ENCODE data around the gene DENND2A.

The DENND2A gene

GRCh38 chr7:140594131-140594691 is 46.4 kb downstream of the DENND2A start:
- DNase-seq (ENCODE audit: insufficient read length, low spot score) = no peak
- no peak for FAIRE-seq
- no peak for TF ChIP-seq POLR2AphosphoS5 (IDR thresholded peaks at IDR 0.05; ENCODE audit: low read depth, low read length)
- no peak for TF ChIP-seq TAF1 (IDR thresholded peaks at IDR 0.05; ENCODE audit: low read depth, low read length)
- no peak for TF ChIP-seq PAX5 (IDR thresholded peaks at IDR 0.05; ENCODE audit: insufficient read depth, low read length, severe bottlenecking)
- TF ChIP-seq POU2F2 (IDR thresholded peaks at IDR 0.05; ENCODE audit: low read depth, low read length) = no peak
- no peak for TF ChIP-seq POLR2A (IDR thresholded peaks at IDR 0.05; ENCODE audit: low read depth, low read length)
- no peak for TF ChIP-seq SPI1 (IDR thresholded peaks at IDR 0.05; ENCODE audit: low read depth, low read length)

GRCh38 chr7:140593672-140593982 is 47.0 kb downstream of the DENND2A start:
- no peak for TF ChIP-seq POU2F2 (IDR thresholded peaks at IDR 0.05; ENCODE audit: low read depth, low read length)
- TF ChIP-seq PAX5 (IDR thresholded peaks at IDR 0.05; ENCODE audit: insufficient read depth, low read length, severe bottlenecking) = no peak
- no peak for TF ChIP-seq TAF1 (IDR thresholded peaks at IDR 0.05; ENCODE audit: low read depth, low read length)
- no peak for TF ChIP-seq SPI1 (IDR thresholded peaks at IDR 0.05; ENCODE audit: low read depth, low read length)
- TF ChIP-seq POLR2A (IDR thresholded peaks at IDR 0.05; ENCODE audit: low read depth, low read length) = no peak
- no peak for TF ChIP-seq POLR2AphosphoS5 (IDR thresholded peaks at IDR 0.05; ENCODE audit: low read depth, low read length)
- no peak for FAIRE-seq
- no peak for DNase-seq (ENCODE audit: insufficient read length, low spot score)

GRCh38 chr7:140592964-140593671 is 47.5 kb downstream of the DENND2A start:
- DNase-seq (ENCODE audit: insufficient read length, low spot score) (no peak), FAIRE-seq (no peak)
- TF ChIP-seq SPI1 (IDR thresholded peaks at IDR 0.05; ENCODE audit: low read depth, low read length) (no peak), PAX5 (IDR thresholded peaks at IDR 0.05; ENCODE audit: insufficient read depth, low read length, severe bottlenecking) (no peak), POLR2AphosphoS5 (IDR thresholded peaks at IDR 0.05; ENCODE audit: low read depth, low read length) (no peak)

DNA sequence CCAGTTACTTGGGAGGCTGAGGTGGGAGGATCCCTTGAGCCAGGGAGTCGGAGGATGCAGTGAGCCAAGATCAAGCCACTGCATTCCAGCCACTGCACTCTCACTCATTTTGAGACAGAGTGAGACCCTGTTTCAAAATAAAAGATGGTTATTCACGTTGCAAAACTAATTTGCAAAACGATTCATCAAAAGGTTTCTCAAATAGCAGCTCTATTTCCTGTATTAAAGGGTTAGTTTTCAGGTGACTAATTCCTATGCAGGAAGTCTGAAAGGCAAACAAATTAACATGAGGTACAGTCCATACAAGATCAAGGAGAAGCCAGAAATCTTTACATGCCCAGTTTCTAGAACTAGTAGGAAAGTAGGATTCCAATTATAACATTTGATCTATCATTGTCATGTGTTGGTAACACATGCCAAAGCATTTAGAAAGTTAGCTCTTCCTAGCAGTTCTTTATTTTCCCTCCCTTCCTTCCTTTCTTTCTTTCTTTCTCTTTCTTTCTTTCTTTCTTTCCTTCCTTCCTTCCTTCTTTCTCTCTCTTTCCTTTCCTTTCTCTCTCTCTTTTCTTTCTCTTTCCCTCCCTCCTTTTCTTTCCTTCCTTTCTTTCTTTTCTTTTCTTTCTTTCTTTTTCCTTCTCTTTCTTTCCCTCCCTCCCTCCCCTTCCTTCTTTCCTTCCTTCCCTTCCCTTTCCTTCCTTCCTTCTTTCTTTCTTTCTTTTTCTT is 49.3 kb downstream of the DENND2A start:
- TF ChIP-seq POLR2A (IDR thresholded peaks at IDR 0.05; ENCODE audit: low read depth, low read length) (no peak), PAX5 (IDR thresholded peaks at IDR 0.05; ENCODE audit: insufficient read depth, low read length, severe bottlenecking) (no peak), SPI1 (IDR thresholded peaks at IDR 0.05; ENCODE audit: low read depth, low read length) (no peak), POLR2AphosphoS5 (IDR thresholded peaks at IDR 0.05; ENCODE audit: low read depth, low read length) (no peak), POU2F2 (IDR thresholded peaks at IDR 0.05; ENCODE audit: low read depth, low read length) (no peak), TAF1 (IDR thresholded peaks at IDR 0.05; ENCODE audit: low read depth, low read length) (no peak)
- DNase-seq (ENCODE audit: insufficient read length, low spot score) = no peak
- FAIRE-seq = no peak

- TF ChIP-seq POU2F2 (IDR thresholded peaks at IDR 0.05; ENCODE audit: low read depth, low read length) (no peak), PAX5 (IDR thresholded peaks at IDR 0.05; ENCODE audit: insufficient read depth, low read length, severe bottlenecking) (no peak), TAF1 (IDR thresholded peaks at IDR 0.05; ENCODE audit: low read depth, low read length) (no peak), POLR2AphosphoS5 (IDR thresholded peaks at IDR 0.05; ENCODE audit: low read depth, low read length) (no peak), SPI1 (IDR thresholded peaks at IDR 0.05; ENCODE audit: low read depth, low read length) (no peak), POLR2A (IDR thresholded peaks at IDR 0.05; ENCODE audit: low read depth, low read length) (no peak)
- FAIRE-seq (no peak), DNase-seq (ENCODE audit: insufficient read length, low spot score) (no peak)
Measured at GRCh38 chr7:140587243-140587642, 53.4 kb downstream of the DENND2A start.

DNA sequence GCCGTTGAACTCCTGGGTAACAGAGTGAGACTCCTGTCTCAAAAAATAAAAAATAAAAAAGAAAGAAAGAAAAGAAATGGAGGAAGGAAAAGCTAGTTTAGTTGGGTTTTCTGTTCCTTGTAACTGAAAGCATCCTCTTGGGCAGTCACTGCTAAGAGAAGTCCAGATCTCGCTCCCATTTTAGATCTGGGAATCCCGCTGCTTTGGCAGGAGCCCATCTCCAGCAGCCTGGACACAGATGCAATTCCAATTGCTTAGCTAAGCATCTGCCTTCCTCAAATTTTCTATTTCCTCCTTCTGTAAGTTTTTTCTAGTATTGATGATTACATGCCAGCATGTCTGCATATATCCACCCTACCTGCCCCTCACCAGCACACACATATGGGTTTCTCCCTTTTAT is 54.1 kb downstream of the DENND2A start:
- DNase-seq (ENCODE audit: insufficient read length, low spot score) = no peak
- TF ChIP-seq POLR2A (IDR thresholded peaks at IDR 0.05; ENCODE audit: low read depth, low read length) = no peak
- TF ChIP-seq PAX5 (IDR thresholded peaks at IDR 0.05; ENCODE audit: insufficient read depth, low read length, severe bottlenecking) = no peak
- no peak for TF ChIP-seq POLR2AphosphoS5 (IDR thresholded peaks at IDR 0.05; ENCODE audit: low read depth, low read length)
- TF ChIP-seq SPI1 (IDR thresholded peaks at IDR 0.05; ENCODE audit: low read depth, low read length) = no peak
- no peak for TF ChIP-seq TAF1 (IDR thresholded peaks at IDR 0.05; ENCODE audit: low read depth, low read length)
- no peak for TF ChIP-seq POU2F2 (IDR thresholded peaks at IDR 0.05; ENCODE audit: low read depth, low read length)
- FAIRE-seq = no peak

DNA sequence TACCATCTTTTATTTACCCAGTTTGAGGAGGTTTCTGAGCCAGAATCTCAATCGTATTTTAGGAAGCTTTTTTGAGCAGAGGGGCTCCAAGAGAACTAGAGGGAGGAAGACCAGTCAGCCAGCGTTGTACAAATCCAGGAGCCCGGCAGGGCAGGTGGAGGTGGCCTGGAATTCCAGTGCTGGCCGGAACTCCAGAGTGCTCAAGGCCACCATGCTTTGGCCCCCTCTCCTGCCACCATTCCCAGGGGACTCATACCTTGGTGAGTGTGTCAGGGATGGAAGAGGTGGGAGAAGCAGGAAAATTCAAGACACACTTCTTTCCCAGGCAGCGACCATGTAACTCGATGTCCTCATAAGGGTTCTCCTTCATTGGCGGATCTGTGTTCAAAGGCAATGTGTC is 55.3 kb downstream of the DENND2A start:
- FAIRE-seq (no peak), DNase-seq (ENCODE audit: insufficient read length, low spot score) (no peak)
- no peak for TF ChIP-seq POU2F2 (IDR thresholded peaks at IDR 0.05; ENCODE audit: low read depth, low read length)
- no peak for TF ChIP-seq SPI1 (IDR thresholded peaks at IDR 0.05; ENCODE audit: low read depth, low read length)
- TF ChIP-seq POLR2AphosphoS5 (IDR thresholded peaks at IDR 0.05; ENCODE audit: low read depth, low read length) = no peak
- no peak for TF ChIP-seq PAX5 (IDR thresholded peaks at IDR 0.05; ENCODE audit: insufficient read depth, low read length, severe bottlenecking)
- no peak for TF ChIP-seq TAF1 (IDR thresholded peaks at IDR 0.05; ENCODE audit: low read depth, low read length)
- no peak for TF ChIP-seq POLR2A (IDR thresholded peaks at IDR 0.05; ENCODE audit: low read depth, low read length)

- TF ChIP-seq POLR2A (IDR thresholded peaks at IDR 0.05; ENCODE audit: low read depth, low read length) = no peak
- DNase-seq (ENCODE audit: insufficient read length, low spot score) (no peak), FAIRE-seq (no peak)
Measured at GRCh38 chr7:140584195-140584851, 56.3 kb downstream of the DENND2A start.

GRCh38 chr7:140581411-140581810 is 59.2 kb downstream of the DENND2A start:
- TF ChIP-seq TAF1 (IDR thresholded peaks at IDR 0.05; ENCODE audit: low read depth, low read length) (no peak), PAX5 (IDR thresholded peaks at IDR 0.05; ENCODE audit: insufficient read depth, low read length, severe bottlenecking) (no peak), POLR2A (IDR thresholded peaks at IDR 0.05; ENCODE audit: low read depth, low read length) (no peak), POLR2AphosphoS5 (IDR thresholded peaks at IDR 0.05; ENCODE audit: low read depth, low read length) (no peak), SPI1 (IDR thresholded peaks at IDR 0.05; ENCODE audit: low read depth, low read length) (no peak), POU2F2 (IDR thresholded peaks at IDR 0.05; ENCODE audit: low read depth, low read length) (no peak)
- no peak for DNase-seq (ENCODE audit: insufficient read length, low spot score)
- FAIRE-seq = no peak
